ENCODE measurements around the gene NPPA. TPM values are rescaled to one million over a fixed set of nuclear protein-coding genes. Genes with fewer than 3 reads are reported as not detected.

NPPA gene
- total and polyA plus RNA-seq, 9 of the 15 experiments (the other 6 are each of a cell fraction or from before 2014, with no cell fraction given): not detected

GRCh38 chr1:11802616-11802972 is 45.0 kb downstream of the NPPA start (continued):
- no peak for TF ChIP-seq TGIF2 (CRISPR knock-in tag; IDR thresholded peaks at IDR 0.05)
- no peak for TF ChIP-seq ZNF551 (CRISPR knock-in tag; IDR thresholded peaks at IDR 0.05)
- no peak for TF ChIP-seq ZNF431 (CRISPR knock-in tag; IDR thresholded peaks at IDR 0.05)
- TF ChIP-seq ZNF23 (CRISPR knock-in tag; IDR thresholded peaks at IDR 0.05): no peak
- TF ChIP-seq ZC3H11A (IDR thresholded peaks at IDR 0.05; ENCODE audit: low read depth, low read length): no peak
- TF ChIP-seq CEBPZ (IDR thresholded peaks at IDR 0.05; ENCODE audit: borderline replicate concordance, low read depth, low read length): no peak
- TF ChIP-seq, protein P1, sequence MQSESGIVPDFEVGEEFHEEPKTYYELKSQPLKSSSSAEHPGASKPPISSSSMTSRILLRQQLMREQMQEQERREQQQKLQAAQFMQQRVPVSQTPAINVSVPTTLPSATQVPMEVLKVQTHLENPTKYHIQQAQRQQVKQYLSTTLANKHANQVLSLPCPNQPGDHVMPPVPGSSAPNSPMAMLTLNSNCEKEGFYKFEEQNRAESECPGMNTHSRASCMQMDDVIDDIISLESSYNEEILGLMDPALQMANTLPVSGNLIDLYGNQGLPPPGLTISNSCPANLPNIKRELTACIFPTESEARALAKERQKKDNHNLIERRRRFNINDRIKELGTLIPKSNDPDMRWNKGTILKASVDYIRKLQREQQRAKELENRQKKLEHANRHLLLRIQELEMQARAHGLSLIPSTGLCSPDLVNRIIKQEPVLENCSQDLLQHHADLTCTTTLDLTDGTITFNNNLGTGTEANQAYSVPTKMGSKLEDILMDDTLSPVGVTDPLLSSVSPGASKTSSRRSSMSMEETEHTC (IDR thresholded peaks at IDR 0.05): peak; percentile 67; the same call in 1 of the 2 replicates
- TF ChIP-seq, protein P2, sequence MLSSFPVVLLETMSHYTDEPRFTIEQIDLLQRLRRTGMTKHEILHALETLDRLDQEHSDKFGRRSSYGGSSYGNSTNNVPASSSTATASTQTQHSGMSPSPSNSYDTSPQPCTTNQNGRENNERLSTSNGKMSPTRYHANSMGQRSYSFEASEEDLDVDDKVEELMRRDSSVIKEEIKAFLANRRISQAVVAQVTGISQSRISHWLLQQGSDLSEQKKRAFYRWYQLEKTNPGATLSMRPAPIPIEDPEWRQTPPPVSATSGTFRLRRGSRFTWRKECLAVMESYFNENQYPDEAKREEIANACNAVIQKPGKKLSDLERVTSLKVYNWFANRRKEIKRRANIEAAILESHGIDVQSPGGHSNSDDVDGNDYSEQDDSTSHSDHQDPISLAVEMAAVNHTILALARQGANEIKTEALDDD (IDR thresholded peaks at IDR 0.05): no peak
- no peak; the same call in 1 of the 2 replicates for TF ChIP-seq ZEB2 (IDR thresholded peaks at IDR 0.05)
- no peak for TF ChIP-seq LARP7 (IDR thresholded peaks at IDR 0.05)
- TF ChIP-seq, protein P3, sequence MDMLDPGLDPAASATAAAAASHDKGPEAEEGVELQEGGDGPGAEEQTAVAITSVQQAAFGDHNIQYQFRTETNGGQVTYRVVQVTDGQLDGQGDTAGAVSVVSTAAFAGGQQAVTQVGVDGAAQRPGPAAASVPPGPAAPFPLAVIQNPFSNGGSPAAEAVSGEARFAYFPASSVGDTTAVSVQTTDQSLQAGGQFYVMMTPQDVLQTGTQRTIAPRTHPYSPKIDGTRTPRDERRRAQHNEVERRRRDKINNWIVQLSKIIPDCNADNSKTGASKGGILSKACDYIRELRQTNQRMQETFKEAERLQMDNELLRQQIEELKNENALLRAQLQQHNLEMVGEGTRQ (CRISPR knock-in tag; IDR thresholded peaks at IDR 0.05): peak; percentile 9; the same call in 1 of the 2 replicates
- no peak for TF ChIP-seq ZNF41 (CRISPR knock-in tag; conservative IDR thresholded peaks at IDR 0.05)
- peak; percentile 11; the same call in 1 of the 2 replicates for TF ChIP-seq PML (IDR thresholded peaks at IDR 0.05; ENCODE audit: low read length)
- peak; percentile 17 for TF ChIP-seq BRD9 (IDR thresholded peaks at IDR 0.05; ENCODE audit: low read depth, partially characterized antibody)
- TF ChIP-seq CSDE1 (IDR thresholded peaks at IDR 0.05): no peak
- TF ChIP-seq ZNF75A (CRISPR knock-in tag; IDR thresholded peaks at IDR 0.05): no peak
- TF ChIP-seq ZNF175 (CRISPR knock-in tag; IDR thresholded peaks at IDR 0.05; ENCODE audit: low read depth): 0 out of 2 replicates have a peak, but pooled peaks have one; percentile 2
- TF ChIP-seq ZNF143 (CRISPR knock-in tag; IDR thresholded peaks at IDR 0.05): no peak
- peak; percentile 17 for TF ChIP-seq TBP (optimal IDR thresholded peaks at IDR 0.05; ENCODE audit: low read depth, low read length)
- TF ChIP-seq, protein P4, sequence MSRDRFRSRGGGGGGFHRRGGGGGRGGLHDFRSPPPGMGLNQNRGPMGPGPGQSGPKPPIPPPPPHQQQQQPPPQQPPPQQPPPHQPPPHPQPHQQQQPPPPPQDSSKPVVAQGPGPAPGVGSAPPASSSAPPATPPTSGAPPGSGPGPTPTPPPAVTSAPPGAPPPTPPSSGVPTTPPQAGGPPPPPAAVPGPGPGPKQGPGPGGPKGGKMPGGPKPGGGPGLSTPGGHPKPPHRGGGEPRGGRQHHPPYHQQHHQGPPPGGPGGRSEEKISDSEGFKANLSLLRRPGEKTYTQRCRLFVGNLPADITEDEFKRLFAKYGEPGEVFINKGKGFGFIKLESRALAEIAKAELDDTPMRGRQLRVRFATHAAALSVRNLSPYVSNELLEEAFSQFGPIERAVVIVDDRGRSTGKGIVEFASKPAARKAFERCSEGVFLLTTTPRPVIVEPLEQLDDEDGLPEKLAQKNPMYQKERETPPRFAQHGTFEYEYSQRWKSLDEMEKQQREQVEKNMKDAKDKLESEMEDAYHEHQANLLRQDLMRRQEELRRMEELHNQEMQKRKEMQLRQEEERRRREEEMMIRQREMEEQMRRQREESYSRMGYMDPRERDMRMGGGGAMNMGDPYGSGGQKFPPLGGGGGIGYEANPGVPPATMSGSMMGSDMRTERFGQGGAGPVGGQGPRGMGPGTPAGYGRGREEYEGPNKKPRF (IDR thresholded peaks at IDR 0.05; ENCODE audit: low read depth, low read length): no peak
- TF ChIP-seq CREB5 (CRISPR knock-in tag; IDR thresholded peaks at IDR 0.05): no peak

All from K562 (cell line).